Measurements from ENCODE around the gene SLC8A1.

The SLC8A1 gene

GRCh38 chr2:40227210-40227609 is 224.7 kb downstream of the SLC8A1 start:
- no peak overlapping the region for H3K4me3 ChIP-seq (ENCODE audit: low read depth, low read length)
- no peak for DNase-seq (ENCODE audit: low read depth)
- in situ Hi-C loops (cut with HindIII; ENCODE audit: low sequenced_read_pairs): no loop called here
- no peak for TF ChIP-seq CTCF (IDR thresholded peaks at IDR 0.05; ENCODE audit: low read depth, low read length, missing control alignments)

- H3K4me3 ChIP-seq (ENCODE audit: low read depth, low read length): no peak overlapping the region
- DNase-seq (ENCODE audit: low read depth): no peak
- TF ChIP-seq CTCF (IDR thresholded peaks at IDR 0.05; ENCODE audit: low read depth, low read length, missing control alignments): no peak
- in situ Hi-C loops (cut with HindIII; ENCODE audit: low sequenced_read_pairs): no loop called here
These were observed 225.3 kb downstream of the SLC8A1 start for GRCh38 chr2:40226637-40227036.

GRCh38 chr2:40225670-40226210 is 226.2 kb downstream of the SLC8A1 start:
- no peak for TF ChIP-seq CTCF (IDR thresholded peaks at IDR 0.05; ENCODE audit: low read depth, low read length, missing control alignments)
- H3K4me3 ChIP-seq (ENCODE audit: low read depth, low read length): no peak overlapping the region
- in situ Hi-C loops (cut with HindIII; ENCODE audit: low sequenced_read_pairs): no loop called here
- DNase-seq (ENCODE audit: low read depth): no peak

- no peak for TF ChIP-seq CTCF (IDR thresholded peaks at IDR 0.05; ENCODE audit: low read depth, low read length, missing control alignments)
- no peak overlapping the region for H3K4me3 ChIP-seq (ENCODE audit: low read depth, low read length)
- in situ Hi-C loops (cut with HindIII; ENCODE audit: low sequenced_read_pairs): no loop called here
- DNase-seq (ENCODE audit: low read depth): no peak
These were observed 227.6 kb downstream of the SLC8A1 start for GRCh38 chr2:40224318-40224717.

- no peak for TF ChIP-seq CTCF (IDR thresholded peaks at IDR 0.05; ENCODE audit: low read depth, low read length, missing control alignments)
- DNase-seq (ENCODE audit: low read depth): no peak
- no peak overlapping the region for H3K4me3 ChIP-seq (ENCODE audit: low read depth, low read length)
- in situ Hi-C loops (cut with HindIII; ENCODE audit: low sequenced_read_pairs): no loop called here
These were observed 231.5 kb downstream of the SLC8A1 start for GRCh38 chr2:40220177-40220925.

- no peak for TF ChIP-seq CTCF (IDR thresholded peaks at IDR 0.05; ENCODE audit: low read depth, low read length, missing control alignments)
- DNase-seq (ENCODE audit: low read depth): no peak
- in situ Hi-C loops (cut with HindIII; ENCODE audit: low sequenced_read_pairs): no loop called here
- H3K4me3 ChIP-seq (ENCODE audit: low read depth, low read length): no peak overlapping the region
These were observed 232.7 kb downstream of the SLC8A1 start for GRCh38 chr2:40219141-40219540.

Data from astrocyte of the cerebellum (primary cell).